HG02840 (cell line): ENCODE data around the gene PGAM5.

ENCODE experiments used
- ATAC-seq: cut with Tn5 transposase; IDR thresholded peaks from one replicate; pipeline ENCODE4 v1.9.1; 2021; ENCODE audit warnings: mild to moderate bottlenecking, moderate library complexity, moderate number of reproducible peaks; ENCODE audit not compliant: unreplicated experiment, low FRiP score

The PGAM5 gene

DNA sequence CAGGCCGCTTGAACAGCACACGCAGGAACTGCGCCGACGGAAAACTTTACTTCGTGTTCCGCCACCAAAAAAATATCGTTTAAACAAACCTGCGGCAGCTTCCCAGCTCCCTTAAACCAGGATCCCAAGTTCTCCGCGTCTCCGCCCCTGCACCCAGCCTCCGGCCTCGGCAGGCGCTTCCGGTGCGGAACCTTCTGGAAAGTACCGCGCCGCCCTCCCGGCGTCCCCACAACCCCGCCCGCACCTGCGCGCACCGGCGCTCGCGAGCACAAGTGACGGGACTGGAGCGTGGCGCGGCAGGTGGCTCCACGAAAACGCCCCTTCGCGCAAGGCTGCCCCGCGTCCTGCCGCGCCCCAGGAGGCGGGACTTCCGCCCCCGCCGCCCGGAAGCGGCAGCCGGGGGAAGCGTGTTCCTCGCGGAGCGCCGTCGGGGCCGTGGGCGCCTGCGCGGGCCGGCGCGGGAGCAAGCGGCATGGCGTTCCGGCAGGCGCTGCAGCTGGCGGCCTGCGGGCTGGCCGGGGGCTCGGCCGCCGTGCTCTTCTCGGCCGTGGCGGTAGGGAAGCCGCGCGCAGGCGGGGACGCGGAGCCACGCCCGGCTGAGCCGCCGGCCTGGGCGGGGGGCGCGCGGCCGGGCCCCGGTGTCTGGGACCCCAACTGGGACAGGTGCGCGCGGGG, at the start of gene PGAM5:
Gene PGAM5, plus strand, starts transcription at position 438 of the 675 bp plus-strand sequence. Its CDS starts 35 bp downstream, at position 473.
- ATAC-seq: peak; percentile 89

DNA sequence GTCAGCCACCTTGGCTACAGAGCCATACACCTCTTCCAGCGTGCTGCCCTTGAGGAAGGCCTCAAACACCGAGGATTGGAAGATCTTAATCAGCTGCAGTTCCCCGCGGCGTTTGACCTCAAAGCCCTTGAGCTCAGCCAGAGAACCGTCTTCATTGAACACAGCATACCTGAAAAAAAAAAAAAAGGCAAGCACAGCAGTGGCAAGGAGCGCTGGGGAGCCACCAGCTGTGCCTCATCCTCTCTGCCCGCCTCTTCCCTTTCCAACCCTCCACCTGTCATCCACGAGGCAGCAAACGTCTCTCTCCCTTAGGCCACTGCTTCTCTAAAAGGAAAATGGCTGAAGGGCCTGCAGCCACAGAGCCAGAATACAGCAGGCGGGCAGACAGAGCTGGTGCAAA, 49.6 kb upstream of the PGAM5 start:
- no peak for ATAC-seq

- ATAC-seq: no peak
Observed at GRCh38 chr12:132661972-132662371, 48.7 kb upstream of the PGAM5 start.

DNA sequence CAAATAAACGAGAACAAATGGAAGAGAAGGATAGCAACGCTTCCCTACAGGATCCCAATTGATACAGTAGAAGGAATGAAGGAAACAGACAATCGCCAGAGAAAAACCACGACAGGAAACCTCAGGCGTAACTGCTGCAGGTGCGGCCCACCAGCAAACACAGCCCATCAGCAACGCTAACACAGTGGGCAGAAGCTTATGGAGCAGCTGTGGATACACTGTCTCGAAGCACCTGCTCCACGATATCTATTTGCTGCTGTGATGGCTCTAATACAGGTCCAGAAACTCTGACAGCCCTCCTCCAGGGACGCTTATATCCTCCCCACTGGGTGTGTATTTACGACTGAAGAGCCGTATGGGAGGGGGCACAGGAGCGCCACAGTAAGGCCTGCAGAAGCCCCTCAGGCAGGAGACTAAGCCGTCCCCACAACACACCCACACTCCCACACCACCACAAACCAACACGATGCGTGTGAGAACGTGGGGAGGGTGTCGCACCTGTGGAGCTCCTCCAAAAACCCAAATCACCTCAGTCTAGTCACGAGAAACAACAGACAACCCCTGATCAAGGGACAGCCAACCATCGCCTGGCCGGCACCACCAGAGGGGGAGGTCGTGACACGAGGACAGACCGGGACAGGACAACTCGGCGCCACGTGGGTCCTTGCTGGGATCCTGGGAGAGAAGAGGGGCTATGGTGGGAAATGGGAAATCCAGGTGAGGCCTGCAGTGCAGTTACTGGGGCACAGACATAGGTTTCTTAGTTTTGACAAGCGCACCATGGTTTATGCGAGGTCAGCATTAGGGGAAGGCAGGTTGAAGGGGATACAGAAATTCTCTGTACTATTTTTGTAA, 47.5 kb upstream of the PGAM5 start:
- ATAC-seq: no peak

DNA sequence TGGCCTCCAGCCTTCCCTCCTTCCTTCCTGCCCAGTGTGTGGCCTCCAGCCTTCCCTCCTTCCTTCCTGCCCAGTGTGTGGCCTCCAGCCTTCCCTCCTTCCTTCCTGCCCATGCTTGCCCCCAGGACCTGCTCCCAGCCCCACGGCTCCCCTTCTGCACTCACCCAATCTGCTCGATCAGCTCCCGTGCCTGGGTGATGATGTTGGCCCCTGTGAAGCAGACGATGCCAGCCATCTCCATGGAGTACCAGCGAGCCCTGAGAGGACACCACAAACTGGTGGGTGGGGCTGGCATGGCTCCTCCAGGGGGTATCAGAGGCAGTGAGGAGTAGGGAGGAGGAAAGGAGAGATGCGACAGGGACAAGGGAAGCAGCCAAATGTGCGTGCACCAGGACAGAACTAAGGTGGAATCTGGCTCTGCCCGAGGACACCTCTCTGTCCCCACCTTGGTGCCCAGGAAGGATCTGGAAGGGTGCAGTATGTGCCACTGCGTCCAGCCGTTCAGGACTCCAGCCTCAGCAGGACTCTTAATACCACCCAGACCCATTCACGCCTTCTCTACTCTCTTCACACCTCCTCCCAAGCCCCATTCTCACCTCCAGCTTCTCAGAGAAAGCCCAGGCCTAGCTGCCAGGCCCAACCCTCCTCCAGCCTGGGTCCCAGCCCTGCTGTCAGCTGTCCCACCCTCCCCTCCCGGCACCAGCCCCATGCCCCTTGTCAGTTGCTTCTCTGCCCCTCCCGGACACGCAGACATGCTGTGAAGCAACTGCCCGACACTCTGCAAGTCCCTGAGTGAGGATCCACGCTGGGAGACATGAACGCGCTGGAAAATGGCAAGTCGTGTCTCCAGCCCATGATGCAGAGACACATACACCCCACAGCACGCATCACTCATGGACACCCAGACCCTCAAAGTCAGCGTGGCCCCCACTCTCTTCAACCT, 46.2 kb upstream of the PGAM5 start:
- ATAC-seq: no peak

- no peak for ATAC-seq
Observed at GRCh38 chr12:132665149-132665491, 45.5 kb upstream of the PGAM5 start.

GRCh38 chr12:132665794-132666193, 44.8 kb upstream of the PGAM5 start:
- ATAC-seq: no peak

DNA sequence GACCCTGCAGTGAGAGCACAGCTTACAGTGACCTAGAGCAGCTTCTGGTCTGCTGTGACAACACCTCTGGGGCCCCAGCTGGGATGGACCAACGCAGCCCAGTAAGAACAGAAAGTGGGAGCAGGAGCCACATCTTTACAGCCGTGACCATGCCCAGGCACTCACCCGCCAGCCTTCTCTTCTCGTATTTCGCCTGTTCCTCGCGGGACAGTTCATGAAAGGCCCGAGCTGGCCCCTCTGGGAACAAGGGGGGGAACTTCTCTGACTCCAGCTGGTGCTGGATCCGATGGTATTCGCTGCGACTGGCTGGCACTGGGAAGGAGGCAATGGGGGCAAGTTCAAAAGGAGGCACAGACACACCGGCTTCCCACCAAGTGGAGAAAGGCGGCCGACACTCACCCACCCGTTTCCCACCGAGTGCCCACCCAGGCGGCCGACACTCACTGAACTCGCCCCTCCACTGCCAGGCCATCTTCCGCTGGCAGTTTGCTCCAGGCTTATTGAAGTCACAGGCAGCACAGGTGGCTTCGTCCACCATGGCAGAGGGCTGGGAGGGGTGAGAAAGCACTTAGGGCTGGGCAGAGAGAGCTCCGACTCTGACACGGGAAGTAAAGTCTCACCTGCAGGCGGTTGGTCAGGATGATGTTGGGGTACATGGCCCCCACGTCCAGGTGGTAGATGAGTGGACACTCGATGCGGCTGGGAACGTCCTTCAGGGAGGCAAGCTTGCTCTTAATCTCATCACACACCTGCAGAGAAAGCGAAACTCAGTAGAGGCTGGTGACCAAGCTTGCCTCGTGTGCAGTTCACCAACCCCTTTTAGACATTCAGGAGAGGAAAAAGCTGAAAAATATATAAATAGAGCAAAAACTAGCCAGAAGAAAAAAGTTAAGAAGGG, 42.2 kb upstream of the PGAM5 start:
- no peak for ATAC-seq

GRCh38 chr12:132669166-132669879, 41.3 kb upstream of the PGAM5 start:
- ATAC-seq: no peak

GRCh38 chr12:132672116-132672515, 38.5 kb upstream of the PGAM5 start:
- ATAC-seq: no peak

DNA sequence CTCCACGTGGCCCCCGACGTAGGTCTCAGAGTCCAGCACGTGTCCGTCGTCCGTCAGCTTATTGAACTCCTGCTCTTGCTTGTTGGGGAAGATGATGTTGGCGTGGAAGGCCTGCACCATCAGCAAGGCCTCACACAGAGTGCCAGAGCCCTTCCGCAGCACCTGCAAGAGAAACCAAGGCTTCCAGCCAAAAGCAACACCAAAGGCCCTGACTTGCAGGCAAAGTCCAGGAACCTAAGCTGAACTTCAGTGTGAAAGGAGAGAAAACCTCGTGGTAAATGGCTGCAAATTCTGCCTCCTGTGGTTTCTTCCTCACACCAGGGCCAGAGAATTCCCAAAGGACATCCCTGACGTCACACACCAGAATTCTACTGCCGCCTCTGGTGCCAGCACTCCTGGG, 38.0 kb upstream of the PGAM5 start:
- no peak for ATAC-seq

GRCh38 chr12:132673288-132674179, 37.1 kb upstream of the PGAM5 start:
- ATAC-seq: no peak

- no peak for ATAC-seq
Observed at GRCh38 chr12:132674561-132674960, 36.1 kb upstream of the PGAM5 start.

- no peak for ATAC-seq
Observed at GRCh38 chr12:132675757-132676432, 34.7 kb upstream of the PGAM5 start.

GRCh38 chr12:132677492-132677891, 33.1 kb upstream of the PGAM5 start:
- no peak for ATAC-seq

GRCh38 chr12:132685400-132685799, 25.2 kb upstream of the PGAM5 start:
- no peak for ATAC-seq

- peak; percentile 25 for ATAC-seq
Observed at GRCh38 chr12:132686825-132687210, 23.8 kb upstream of the PGAM5 start.
